SK-N-SH (cell line): ENCODE data around the gene AZU1.

Experiments
- CHD2 ChIP-seq: fragments of 150-350 bp; IDR thresholded peaks from 2 replicates; pipeline ENCODE4 v1.6.1; 2018; ENCODE audit warnings: low read length; ENCODE audit not compliant: partially characterized antibody
- EZH2phosphoT487 ChIP-seq: fragments of 200-600 bp; sonication (generic); IDR thresholded peaks from 2 replicates; pipeline ENCODE4 v1.6.1; 2017; ENCODE audit warnings: low read depth, mixed run types, mild to moderate bottlenecking, antibody characterized with exemption, moderate library complexity, borderline replicate concordance
- FOXM1 ChIP-seq: IDR thresholded peaks from 2 replicates; pipeline ENCODE4 v1.4.0; 2012; ENCODE audit warnings: low read depth, mild to moderate bottlenecking
- GATA2 ChIP-seq: sonication (generic); formaldehyde crosslinking; IDR thresholded peaks from 2 replicates; pipeline ENCODE4 v1.5.0; 2020; ENCODE audit warnings: mild to moderate bottlenecking, missing genetic modification reagents
- MEF2A ChIP-seq: IDR thresholded peaks from 2 replicates; pipeline ENCODE4 v1.4.0; 2012; ENCODE audit warnings: low read depth, borderline replicate concordance
- NFIC ChIP-seq: IDR thresholded peaks from 2 replicates; pipeline ENCODE4 v1.4.0; 2012; ENCODE audit warnings: borderline replicate concordance
- POLR2AphosphoS5 ChIP-seq: IDR thresholded peaks from 2 replicates; pipeline ENCODE4 v1.6.1; 2012; ENCODE audit warnings: low read depth, low read length
- RAD21 ChIP-seq: IDR thresholded peaks from 2 replicates; pipeline ENCODE4 v1.6.1; 2012; ENCODE audit warnings: mild to moderate bottlenecking, low read length
- RFX5 ChIP-seq: IDR thresholded peaks from 2 replicates; pipeline ENCODE4 v1.6.1; 2012; ENCODE audit warnings: mild to moderate bottlenecking, improper control_type of control experiment, low read length
- SMC3 ChIP-seq: IDR thresholded peaks from 2 replicates; pipeline ENCODE4 v1.6.1; 2012; ENCODE audit warnings: low read depth, low read length, improper control_type of control experiment
- TEAD4 ChIP-seq: IDR thresholded peaks from 2 replicates; pipeline ENCODE4 v1.4.0; 2012; ENCODE audit warnings: mild to moderate bottlenecking, borderline replicate concordance; ENCODE audit not compliant: insufficient read depth
- TF ChIP-seq, protein P1 (sequence below): fragments of 200-600 bp; sonication (generic); IDR thresholded peaks from 2 replicates; pipeline ENCODE4 v1.6.1; 2017; ENCODE audit warnings: antibody characterized with exemption, mild to moderate bottlenecking, moderate library complexity
- TF ChIP-seq, protein P2 (sequence below): IDR thresholded peaks from 2 replicates; pipeline ENCODE4; 2012

DNA sequence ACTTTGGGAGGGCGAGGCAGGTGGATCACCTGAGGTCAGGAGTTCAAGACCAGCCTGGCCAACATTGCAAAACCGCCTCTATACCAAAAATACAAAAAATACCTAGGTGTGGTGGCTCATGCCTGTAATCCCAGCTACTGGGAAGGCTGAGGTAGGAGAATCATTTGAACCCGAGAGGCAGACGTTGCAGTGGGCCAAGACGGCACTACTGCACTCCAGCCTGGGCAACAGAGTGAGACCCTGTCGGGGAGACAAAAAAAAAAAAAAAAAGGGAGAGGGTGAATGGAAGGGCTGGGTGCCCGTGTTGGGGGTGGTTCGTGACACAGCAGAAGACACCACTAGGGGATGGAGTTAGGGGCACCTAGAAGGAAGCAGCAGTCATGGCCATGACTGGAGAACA, 42.7 kb downstream of the AZU1 start:
- TF ChIP-seq, protein P1, sequence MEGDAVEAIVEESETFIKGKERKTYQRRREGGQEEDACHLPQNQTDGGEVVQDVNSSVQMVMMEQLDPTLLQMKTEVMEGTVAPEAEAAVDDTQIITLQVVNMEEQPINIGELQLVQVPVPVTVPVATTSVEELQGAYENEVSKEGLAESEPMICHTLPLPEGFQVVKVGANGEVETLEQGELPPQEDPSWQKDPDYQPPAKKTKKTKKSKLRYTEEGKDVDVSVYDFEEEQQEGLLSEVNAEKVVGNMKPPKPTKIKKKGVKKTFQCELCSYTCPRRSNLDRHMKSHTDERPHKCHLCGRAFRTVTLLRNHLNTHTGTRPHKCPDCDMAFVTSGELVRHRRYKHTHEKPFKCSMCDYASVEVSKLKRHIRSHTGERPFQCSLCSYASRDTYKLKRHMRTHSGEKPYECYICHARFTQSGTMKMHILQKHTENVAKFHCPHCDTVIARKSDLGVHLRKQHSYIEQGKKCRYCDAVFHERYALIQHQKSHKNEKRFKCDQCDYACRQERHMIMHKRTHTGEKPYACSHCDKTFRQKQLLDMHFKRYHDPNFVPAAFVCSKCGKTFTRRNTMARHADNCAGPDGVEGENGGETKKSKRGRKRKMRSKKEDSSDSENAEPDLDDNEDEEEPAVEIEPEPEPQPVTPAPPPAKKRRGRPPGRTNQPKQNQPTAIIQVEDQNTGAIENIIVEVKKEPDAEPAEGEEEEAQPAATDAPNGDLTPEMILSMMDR: no peak
- no peak for TF ChIP-seq RAD21
- no peak for TF ChIP-seq TEAD4
- TF ChIP-seq CHD2: no peak
- TF ChIP-seq, protein P2, sequence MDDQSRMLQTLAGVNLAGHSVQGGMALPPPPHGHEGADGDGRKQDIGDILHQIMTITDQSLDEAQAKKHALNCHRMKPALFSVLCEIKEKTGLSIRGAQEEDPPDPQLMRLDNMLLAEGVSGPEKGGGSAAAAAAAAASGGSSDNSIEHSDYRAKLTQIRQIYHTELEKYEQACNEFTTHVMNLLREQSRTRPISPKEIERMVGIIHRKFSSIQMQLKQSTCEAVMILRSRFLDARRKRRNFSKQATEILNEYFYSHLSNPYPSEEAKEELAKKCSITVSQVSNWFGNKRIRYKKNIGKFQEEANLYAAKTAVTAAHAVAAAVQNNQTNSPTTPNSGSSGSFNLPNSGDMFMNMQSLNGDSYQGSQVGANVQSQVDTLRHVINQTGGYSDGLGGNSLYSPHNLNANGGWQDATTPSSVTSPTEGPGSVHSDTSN: no peak
- no peak for TF ChIP-seq MEF2A
- TF ChIP-seq GATA2 (CRISPR knock-in tag): no peak
- no peak for TF ChIP-seq EZH2phosphoT487
- no peak for TF ChIP-seq FOXM1
- no peak for TF ChIP-seq SMC3
- TF ChIP-seq POLR2AphosphoS5: no peak
- no peak for TF ChIP-seq NFIC
- TF ChIP-seq RFX5: no peak
